ENCODE results near the gene AOAH.
"Not testable (repeated sequence)": the region's sequence is repeated elsewhere in the genome, so short reads cannot be mapped to it uniquely, and the experiment has no call there.

AOAH gene

DNA sequence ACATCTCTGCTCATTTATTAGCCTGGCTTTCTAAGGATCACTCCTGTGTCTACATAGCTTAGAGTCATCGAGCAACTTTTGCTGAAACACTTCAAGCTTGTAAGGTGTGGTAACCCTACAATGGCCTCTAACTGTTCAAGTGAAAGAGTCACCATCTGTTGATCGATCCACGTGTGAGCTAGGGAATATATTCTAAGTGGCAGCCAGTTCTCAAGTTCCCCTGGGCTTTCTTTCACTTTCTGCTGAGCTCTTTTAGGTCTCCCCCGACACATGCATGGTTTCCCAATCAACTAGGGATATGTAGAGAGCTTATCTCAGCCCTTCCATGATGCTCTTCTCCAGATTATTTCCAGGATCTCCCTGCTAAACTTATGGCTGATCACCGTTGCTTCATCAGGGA is 15.5 kb downstream of the AOAH start:
- H3F3A ChIP-seq (ENCODE audit: control insufficient read depth, insufficient read depth): no peaks in the 10 kb centered on the region
- no peaks in the 10 kb centered on the region for H3K9me3 ChIP-seq (ENCODE audit: control insufficient read depth, insufficient read depth, low read length)
- TF ChIP-seq, protein P1, sequence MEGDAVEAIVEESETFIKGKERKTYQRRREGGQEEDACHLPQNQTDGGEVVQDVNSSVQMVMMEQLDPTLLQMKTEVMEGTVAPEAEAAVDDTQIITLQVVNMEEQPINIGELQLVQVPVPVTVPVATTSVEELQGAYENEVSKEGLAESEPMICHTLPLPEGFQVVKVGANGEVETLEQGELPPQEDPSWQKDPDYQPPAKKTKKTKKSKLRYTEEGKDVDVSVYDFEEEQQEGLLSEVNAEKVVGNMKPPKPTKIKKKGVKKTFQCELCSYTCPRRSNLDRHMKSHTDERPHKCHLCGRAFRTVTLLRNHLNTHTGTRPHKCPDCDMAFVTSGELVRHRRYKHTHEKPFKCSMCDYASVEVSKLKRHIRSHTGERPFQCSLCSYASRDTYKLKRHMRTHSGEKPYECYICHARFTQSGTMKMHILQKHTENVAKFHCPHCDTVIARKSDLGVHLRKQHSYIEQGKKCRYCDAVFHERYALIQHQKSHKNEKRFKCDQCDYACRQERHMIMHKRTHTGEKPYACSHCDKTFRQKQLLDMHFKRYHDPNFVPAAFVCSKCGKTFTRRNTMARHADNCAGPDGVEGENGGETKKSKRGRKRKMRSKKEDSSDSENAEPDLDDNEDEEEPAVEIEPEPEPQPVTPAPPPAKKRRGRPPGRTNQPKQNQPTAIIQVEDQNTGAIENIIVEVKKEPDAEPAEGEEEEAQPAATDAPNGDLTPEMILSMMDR (IDR thresholded peaks at IDR 0.05; ENCODE audit: low read depth, low read length, poor library complexity, severe bottlenecking): no peak
- no peak for TF ChIP-seq EZH2phosphoT487 (IDR thresholded peaks at IDR 0.05; ENCODE audit: borderline replicate concordance, low read length)
- no peaks in the 10 kb centered on the region for H3K4me1 ChIP-seq (ENCODE audit: control insufficient read depth, low read length)
- no peaks in the 10 kb centered on the region for H3K79me2 ChIP-seq (ENCODE audit: control insufficient read depth, low read length)
- no peaks in the 10 kb centered on the region for H3K36me3 ChIP-seq (ENCODE audit: control insufficient read depth, low read length)
- H3K4me2 ChIP-seq (ENCODE audit: low read length): no peak overlapping the region
- H3K27me3 ChIP-seq (ENCODE audit: control insufficient read depth, low read length): peaks cover 12% of the 10 kb centered on the region
- no peak overlapping the region for H3K27ac ChIP-seq (ENCODE audit: low read depth, low read length)
- no peak overlapping the region for H3K4me3 ChIP-seq (ENCODE audit: low read length)
- H3K9me2 ChIP-seq (replicated peaks; ENCODE audit: control insufficient read depth, low read length): no peaks in the 10 kb centered on the region
- no peaks in the 10 kb centered on the region for H4K20me1 ChIP-seq (ENCODE audit: control insufficient read depth, insufficient read depth, low read depth, low read length)

DNA sequence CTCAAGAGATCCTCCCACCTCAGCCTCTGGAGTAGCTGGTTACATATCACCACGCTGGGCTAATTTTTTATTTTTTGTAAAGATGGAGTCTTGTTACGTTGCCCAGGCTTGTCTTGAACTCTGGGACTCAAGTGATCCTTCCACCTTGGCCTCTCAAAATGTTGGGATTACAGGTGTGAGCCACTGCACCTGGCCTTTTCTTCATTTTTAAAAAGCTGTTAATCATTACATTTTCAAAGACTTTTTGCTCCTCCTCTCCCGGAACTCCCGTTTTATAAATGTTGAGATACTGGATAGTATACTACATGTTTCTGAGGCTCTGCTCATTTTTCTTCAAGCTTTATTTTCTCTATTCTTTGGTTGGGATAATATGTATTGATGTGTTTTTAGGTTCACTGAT is 16.4 kb downstream of the AOAH start:
- H3K36me3 ChIP-seq (ENCODE audit: control insufficient read depth, low read length): no peaks in the 10 kb centered on the region
- H3K9me2 ChIP-seq (replicated peaks; ENCODE audit: control insufficient read depth, low read length): no peaks in the 10 kb centered on the region
- H3K4me1 ChIP-seq (ENCODE audit: control insufficient read depth, low read length): no peaks in the 10 kb centered on the region
- H3K27ac ChIP-seq (ENCODE audit: low read depth, low read length): no peak overlapping the region
- H3F3A ChIP-seq (ENCODE audit: control insufficient read depth, insufficient read depth): no peaks in the 10 kb centered on the region
- H3K9me3 ChIP-seq (ENCODE audit: control insufficient read depth, insufficient read depth, low read length): no peaks in the 10 kb centered on the region
- no peak overlapping the region for H3K4me2 ChIP-seq (ENCODE audit: low read length)
- no peaks in the 10 kb centered on the region for H4K20me1 ChIP-seq (ENCODE audit: control insufficient read depth, insufficient read depth, low read depth, low read length)
- no peak overlapping the region for H3K4me3 ChIP-seq (ENCODE audit: low read length)
- TF ChIP-seq, protein P1 (IDR thresholded peaks at IDR 0.05; ENCODE audit: low read depth, low read length, poor library complexity, severe bottlenecking): no peak
- no peak for TF ChIP-seq EZH2phosphoT487 (IDR thresholded peaks at IDR 0.05; ENCODE audit: borderline replicate concordance, low read length)
- H3K79me2 ChIP-seq (ENCODE audit: control insufficient read depth, low read length): no peaks in the 10 kb centered on the region
- peaks cover 12% of the 10 kb centered on the region for H3K27me3 ChIP-seq (ENCODE audit: control insufficient read depth, low read length)

DNA sequence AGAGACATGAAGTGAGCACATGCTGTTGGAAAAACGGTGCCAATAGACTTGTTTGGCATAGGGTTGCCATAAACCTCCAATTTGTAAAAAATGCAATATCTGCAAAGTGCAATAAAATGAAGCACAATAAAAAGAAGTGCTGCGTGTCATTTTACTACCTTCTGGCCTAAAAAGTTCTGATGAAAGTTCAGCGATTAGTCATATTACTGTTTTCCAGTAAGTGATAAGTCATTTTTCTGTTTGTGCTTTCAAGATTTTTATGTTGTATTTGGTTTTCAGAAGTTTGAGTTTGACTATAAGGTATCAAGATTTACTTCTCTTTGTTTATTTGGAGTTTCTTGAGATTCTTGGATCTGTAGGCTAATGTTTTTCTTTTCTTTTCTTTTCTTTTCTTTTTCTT is 16.8 kb downstream of the AOAH start:
- no peaks in the 10 kb centered on the region for H3F3A ChIP-seq (ENCODE audit: control insufficient read depth, insufficient read depth)
- H3K9me3 ChIP-seq (ENCODE audit: control insufficient read depth, insufficient read depth, low read length): no peaks in the 10 kb centered on the region
- peaks cover 12% of the 10 kb centered on the region for H3K27me3 ChIP-seq (ENCODE audit: control insufficient read depth, low read length)
- no peaks in the 10 kb centered on the region for H3K4me1 ChIP-seq (ENCODE audit: control insufficient read depth, low read length)
- no peak overlapping the region for H3K4me3 ChIP-seq (ENCODE audit: low read length)
- no peak overlapping the region for H3K4me2 ChIP-seq (ENCODE audit: low read length)
- H3K36me3 ChIP-seq (ENCODE audit: control insufficient read depth, low read length): no peaks in the 10 kb centered on the region
- TF ChIP-seq, protein P1 (IDR thresholded peaks at IDR 0.05; ENCODE audit: low read depth, low read length, poor library complexity, severe bottlenecking): no peak
- TF ChIP-seq EZH2phosphoT487 (IDR thresholded peaks at IDR 0.05; ENCODE audit: borderline replicate concordance, low read length): no peak
- no peaks in the 10 kb centered on the region for H3K79me2 ChIP-seq (ENCODE audit: control insufficient read depth, low read length)
- H3K9me2 ChIP-seq (replicated peaks; ENCODE audit: control insufficient read depth, low read length): no peaks in the 10 kb centered on the region
- H3K27ac ChIP-seq (ENCODE audit: low read depth, low read length): no peak overlapping the region
- H4K20me1 ChIP-seq (ENCODE audit: control insufficient read depth, insufficient read depth, low read depth, low read length): no peaks in the 10 kb centered on the region

DNA sequence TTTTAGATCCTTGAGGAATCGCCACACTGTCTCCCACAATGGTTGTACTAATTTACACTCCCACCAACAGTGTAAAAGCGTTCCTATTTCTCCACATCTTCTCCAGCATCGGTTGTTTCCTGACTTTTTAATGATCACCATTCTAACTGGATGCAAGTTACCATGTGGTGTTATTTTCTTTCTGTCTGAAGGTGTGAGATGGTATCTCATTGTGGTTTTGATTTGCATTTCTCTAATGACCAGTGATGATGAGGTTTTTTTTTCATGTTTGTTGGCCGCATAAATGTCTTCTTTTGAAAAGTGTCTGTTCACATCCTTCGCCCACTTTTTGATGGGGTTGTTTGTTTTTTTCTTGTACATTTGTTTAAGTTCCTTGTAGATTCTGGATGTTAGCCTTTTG is 20.4 kb downstream of the AOAH start:
- H3K27me3 ChIP-seq (ENCODE audit: control insufficient read depth, low read length); H3K9me3 ChIP-seq (ENCODE audit: control insufficient read depth, insufficient read depth, low read length); H3K9me2 ChIP-seq (replicated peaks; ENCODE audit: control insufficient read depth, low read length); H3K36me3 ChIP-seq (ENCODE audit: control insufficient read depth, low read length); H3K4me2 ChIP-seq (ENCODE audit: low read length); H3K79me2 ChIP-seq (ENCODE audit: control insufficient read depth, low read length); H3K4me1 ChIP-seq (ENCODE audit: control insufficient read depth, low read length); H3K27ac ChIP-seq (ENCODE audit: low read depth, low read length); H3K4me3 ChIP-seq (ENCODE audit: low read length); H4K20me1 ChIP-seq (ENCODE audit: control insufficient read depth, insufficient read depth, low read depth, low read length); H3F3A ChIP-seq (ENCODE audit: control insufficient read depth, insufficient read depth): not testable (repeated sequence)

All from DOHH2 (cell line).